DOHH2 (cell line): ENCODE data around the gene ANAPC1.
"Not testable (repeated sequence)": the region's sequence is repeated elsewhere in the genome, so short reads cannot be mapped to it uniquely, and the experiment has no call there.

Source experiments
- CTCF ChIP-seq: fragments of 200-600 bp; sonication (generic); IDR thresholded peaks from one replicate; pipeline ENCODE4 v1.5.1; 2014; ENCODE audit warnings: antibody characterized with exemption, mild to moderate bottlenecking, low read depth, low read length; ENCODE audit not compliant: poor library complexity, severe bottlenecking
- EZH2phosphoT487 ChIP-seq: fragments of 200-600 bp; sonication (generic); IDR thresholded peaks from 2 replicates; pipeline ENCODE4 v1.6.1; 2017; ENCODE audit warnings: borderline replicate concordance, mild to moderate bottlenecking, antibody characterized with exemption, low read length, moderate library complexity, mixed read lengths

GRCh38 chr2:111767087-111767486 is 116.9 kb downstream of the ANAPC1 start:
- TF ChIP-seq CTCF, EZH2phosphoT487: not testable (repeated sequence)
